Measurements from ENCODE around the gene PDIK1L. TPM values are rescaled to one million over a fixed set of nuclear protein-coding genes. Genes with fewer than 3 reads are reported as not detected.
"Not testable (repeated sequence)": the region's sequence is repeated elsewhere in the genome, so short reads cannot be mapped to it uniquely, and the experiment has no call there.

PDIK1L gene
- total RNA-seq, 1 experiment from 2014 or later, result 4.3 TPM

GRCh38 chr1:26089125-26089524, 22.5 kb upstream of the PDIK1L start:
- no peak for DNase-seq (ENCODE audit: low spot score)

GRCh38 chr1:26090893-26091292, 20.7 kb upstream of the PDIK1L start:
- no peak for DNase-seq (ENCODE audit: low spot score)

- no peak for DNase-seq (ENCODE audit: low spot score)
Measured at GRCh38 chr1:26092422-26092821, 19.2 kb upstream of the PDIK1L start.

GRCh38 chr1:26093569-26093968, 18.1 kb upstream of the PDIK1L start:
- DNase-seq (ENCODE audit: low spot score), result not testable (repeated sequence)

GRCh38 chr1:26094076-26094669, 17.5 kb upstream of the PDIK1L start:
- no peak for DNase-seq (ENCODE audit: low spot score)

- no peak for DNase-seq (ENCODE audit: low spot score)
Measured at GRCh38 chr1:26094677-26095383, 16.8 kb upstream of the PDIK1L start.

- no peak for DNase-seq (ENCODE audit: low spot score)
Measured at GRCh38 chr1:26096471-26096870, 15.2 kb upstream of the PDIK1L start.

- DNase-seq (ENCODE audit: low spot score), result no peak
Measured at GRCh38 chr1:26097696-26098095, 13.9 kb upstream of the PDIK1L start.

- no peak for DNase-seq (ENCODE audit: low spot score)
Measured at GRCh38 chr1:26098602-26099001, 13.0 kb upstream of the PDIK1L start.

- DNase-seq (ENCODE audit: low spot score), result no peak
Measured at GRCh38 chr1:26099780-26100179, 11.8 kb upstream of the PDIK1L start.

GRCh38 chr1:26100204-26100603, 11.4 kb upstream of the PDIK1L start:
- DNase-seq (ENCODE audit: low spot score), result not testable (repeated sequence)

GRCh38 chr1:26102119-26102518, 9.5 kb upstream of the PDIK1L start:
- no peak for DNase-seq (ENCODE audit: low spot score)

GRCh38 chr1:26102526-26102925, 9.1 kb upstream of the PDIK1L start:
- no peak for DNase-seq (ENCODE audit: low spot score)

GRCh38 chr1:26105226-26105548, 6.4 kb upstream of the PDIK1L start:
- not testable (repeated sequence) for DNase-seq (ENCODE audit: low spot score)

GRCh38 chr1:26109229-26110164, 2.1 kb upstream of the PDIK1L start:
- no peak for DNase-seq (ENCODE audit: low spot score)

GRCh38 chr1:26110731-26111529, 694 bp upstream of the PDIK1L start:
- peak; percentile 81 for DNase-seq (ENCODE audit: low spot score)

GRCh38 chr1:26112407-26112775, 767 bp downstream of the PDIK1L start:
- no peak for DNase-seq (ENCODE audit: low spot score)

- DNase-seq (ENCODE audit: low spot score), result no peak
Measured at GRCh38 chr1:26114165-26114927, 2.7 kb downstream of the PDIK1L start.

- no peak for DNase-seq (ENCODE audit: low spot score)
Measured at GRCh38 chr1:26119892-26120608, 8.4 kb downstream of the PDIK1L start.

Measured in HT-29 (cell line).